Measurements from ENCODE around the gene DYSF. TPM values are rescaled to one million over a fixed set of nuclear protein-coding genes. Genes with fewer than 3 reads are reported as not detected.

The DYSF gene
- total RNA-seq, 4 donors from 2014 or later: 2.6 to 20.7 (median 12.7) TPM

- Histone ChIP-seq H3K36me3 (no peaks in the 10 kb centered on the region), H3K27ac (no peak overlapping the region), H3K27me3 (no peaks in the 10 kb centered on the region), H3K4me1 (no peaks in the 10 kb centered on the region), H3K4me3 (no peak overlapping the region), H3K9me3 (no peaks in the 10 kb centered on the region)
- intact Hi-C loops (cut with DNase I; ENCODE audit: low total_unique reads): no loop called here
- TF ChIP-seq POLR2A (IDR thresholded peaks at IDR 0.05): no peak
- no peak for TF ChIP-seq CTCF (IDR thresholded peaks at IDR 0.05)
- DNase-seq: no peak
Measured at GRCh38 chr2:71692621-71693277, 239.4 kb downstream of the DYSF start.

- intact Hi-C loops (cut with DNase I; ENCODE audit: low total_unique reads): no loop called here
- no peak for DNase-seq
- TF ChIP-seq POLR2A (IDR thresholded peaks at IDR 0.05) (no peak), CTCF (IDR thresholded peaks at IDR 0.05) (no peak)
- H3K9me3 ChIP-seq: no peaks in the 10 kb centered on the region
- no peaks in the 10 kb centered on the region for H3K27me3 ChIP-seq
- H3K27ac ChIP-seq: no peak overlapping the region
- H3K4me1 ChIP-seq: no peaks in the 10 kb centered on the region
- H3K36me3 ChIP-seq: no peaks in the 10 kb centered on the region
- no peak overlapping the region for H3K4me3 ChIP-seq
Measured at GRCh38 chr2:71693286-71694270, 240.2 kb downstream of the DYSF start.

- H3K27ac ChIP-seq: no peak overlapping the region
- no peaks in the 10 kb centered on the region for H3K36me3 ChIP-seq
- no peaks in the 10 kb centered on the region for H3K9me3 ChIP-seq
- no peak overlapping the region for H3K4me3 ChIP-seq
- TF ChIP-seq CTCF (IDR thresholded peaks at IDR 0.05): no peak
- no peak for TF ChIP-seq POLR2A (IDR thresholded peaks at IDR 0.05)
- H3K4me1 ChIP-seq: no peaks in the 10 kb centered on the region
- H3K27me3 ChIP-seq: no peaks in the 10 kb centered on the region
- intact Hi-C loops (cut with DNase I; ENCODE audit: low total_unique reads): no loop called here
- no peak for DNase-seq
Measured at GRCh38 chr2:71694501-71695234, 241.3 kb downstream of the DYSF start.

- Histone ChIP-seq H3K27me3 (no peaks in the 10 kb centered on the region), H3K27ac (no peak overlapping the region), H3K9me3 (no peaks in the 10 kb centered on the region), H3K4me1 (no peaks in the 10 kb centered on the region), H3K4me3 (no peak overlapping the region), H3K36me3 (no peaks in the 10 kb centered on the region)
- no peak for DNase-seq
- intact Hi-C loops (cut with DNase I; ENCODE audit: low total_unique reads): no loop called here
- no peak for TF ChIP-seq POLR2A (IDR thresholded peaks at IDR 0.05)
- no peak for TF ChIP-seq CTCF (IDR thresholded peaks at IDR 0.05)
Measured at GRCh38 chr2:71695235-71696120, 242.1 kb downstream of the DYSF start.
